ENCODE results near the gene VAMP2. TPM values are rescaled to one million over a fixed set of nuclear protein-coding genes. Genes with fewer than 3 reads are reported as not detected.

The VAMP2 gene
- total and polyA plus RNA-seq, 9 of the 15 experiments (the other 6 are each of a cell fraction or from before 2014, with no cell fraction given), result 2.3 to 31.8 (median 6.0) TPM

- TF ChIP-seq, protein P1, sequence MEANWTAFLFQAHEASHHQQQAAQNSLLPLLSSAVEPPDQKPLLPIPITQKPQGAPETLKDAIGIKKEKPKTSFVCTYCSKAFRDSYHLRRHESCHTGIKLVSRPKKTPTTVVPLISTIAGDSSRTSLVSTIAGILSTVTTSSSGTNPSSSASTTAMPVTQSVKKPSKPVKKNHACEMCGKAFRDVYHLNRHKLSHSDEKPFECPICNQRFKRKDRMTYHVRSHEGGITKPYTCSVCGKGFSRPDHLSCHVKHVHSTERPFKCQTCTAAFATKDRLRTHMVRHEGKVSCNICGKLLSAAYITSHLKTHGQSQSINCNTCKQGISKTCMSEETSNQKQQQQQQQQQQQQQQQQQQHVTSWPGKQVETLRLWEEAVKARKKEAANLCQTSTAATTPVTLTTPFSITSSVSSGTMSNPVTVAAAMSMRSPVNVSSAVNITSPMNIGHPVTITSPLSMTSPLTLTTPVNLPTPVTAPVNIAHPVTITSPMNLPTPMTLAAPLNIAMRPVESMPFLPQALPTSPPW (CRISPR knock-in tag; IDR thresholded peaks at IDR 0.05), result peak; percentile 41; the same call in 1 of the 2 replicates
- TF ChIP-seq ZNF316 (IDR thresholded peaks at IDR 0.05) (peak; percentile 99), ZNF146 (CRISPR knock-in tag; IDR thresholded peaks at IDR 0.05; ENCODE audit: unreplicated experiment) (no peak), SMARCC2 (IDR thresholded peaks at IDR 0.05; ENCODE audit: low read depth) (no peak; the same call in 1 of the 2 replicates), TARDBP (IDR thresholded peaks at IDR 0.05) (0 out of 2 replicates have a peak, but pooled peaks have one; percentile 49), ESRRA (IDR thresholded peaks at IDR 0.05; ENCODE audit: borderline replicate concordance, low read depth) (peak; percentile 56; the same call in 1 of the 2 replicates), COPS2 (conservative IDR thresholded peaks at IDR 0.05) (no peak), RFX1 (IDR thresholded peaks at IDR 0.05) (peak; percentile 62), KAT2B (IDR thresholded peaks at IDR 0.05; ENCODE audit: low read depth, low read length) (no peak), EZH2 (IDR thresholded peaks at IDR 0.05; ENCODE audit: borderline replicate concordance, low read depth, low read length) (no peak), SMARCA4 (IDR thresholded peaks at IDR 0.05) (peak; percentile 77), ZBTB8A (IDR thresholded peaks at IDR 0.05; ENCODE audit: partially characterized antibody) (no peak), ESRRB (CRISPR knock-in tag; IDR thresholded peaks at IDR 0.05; ENCODE audit: borderline replicate concordance) (peak; percentile 96), MXI1 (IDR thresholded peaks at IDR 0.05; ENCODE audit: low read depth, low read length) (peak; percentile 82), PTTG1 (tag; IDR thresholded peaks at IDR 0.05; ENCODE audit: low read depth) (no peak), GTF2F1 (IDR thresholded peaks at IDR 0.05; ENCODE audit: low read depth, low read length) (peak; percentile 99), MIER1 (IDR thresholded peaks at IDR 0.05; ENCODE audit: low read depth) (no peak), SP2 (IDR thresholded peaks at IDR 0.05; ENCODE audit: extremely low read depth, low read depth, low read length, poor library complexity, severe bottlenecking) (no peak), PHF8 (IDR thresholded peaks at IDR 0.05; ENCODE audit: borderline replicate concordance, low read length) (peak; percentile 23; the same call in 1 of the 2 replicates), RNF219 (CRISPR knock-in tag; IDR thresholded peaks at IDR 0.05) (peak; percentile 86), ZKSCAN1 (IDR thresholded peaks at IDR 0.05; ENCODE audit: low read depth, low read length) (0 out of 2 replicates have a peak, but pooled peaks have one; percentile 35)
- TF ChIP-seq, protein P2, sequence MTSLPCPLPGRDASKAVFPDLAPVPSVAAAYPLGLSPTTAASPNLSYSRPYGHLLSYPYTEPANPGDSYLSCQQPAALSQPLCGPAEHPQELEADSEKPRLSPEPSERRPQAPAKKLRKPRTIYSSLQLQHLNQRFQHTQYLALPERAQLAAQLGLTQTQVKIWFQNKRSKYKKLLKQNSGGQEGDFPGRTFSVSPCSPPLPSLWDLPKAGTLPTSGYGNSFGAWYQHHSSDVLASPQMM (CRISPR knock-in tag; IDR thresholded peaks at IDR 0.05), result peak; percentile 91
These were observed 10.5 kb upstream of the VAMP2 start (continued) for GRCh38 chr17:8173056-8173870.
